Ovary (tissue), 3 donors: ENCODE measurements around the gene RAC2.

Experiments used
- EP300 ChIP-seq: sonication (generic); formaldehyde crosslinking; IDR thresholded peaks from one replicate; pipeline ENCODE4 v1.6.1; 2017; ENCODE audit warnings: antibody characterized with exemption
- TF ChIP-seq, protein P1 (sequence below), 3 donors: fragments of 450-650 bp in 2 of 3; fragments of 200-600 bp in 1 of 3; IDR thresholded peaks; one replicate each; pipeline versions ENCODE4 v1.5.1 to v1.8.0; 2016 to 2022; ENCODE audit warnings: antibody characterized with exemption in 3 of 3, mild to moderate bottlenecking in 1 of 3
- donor health status: DM: no; HTN: no; CAD: no.

DNA sequence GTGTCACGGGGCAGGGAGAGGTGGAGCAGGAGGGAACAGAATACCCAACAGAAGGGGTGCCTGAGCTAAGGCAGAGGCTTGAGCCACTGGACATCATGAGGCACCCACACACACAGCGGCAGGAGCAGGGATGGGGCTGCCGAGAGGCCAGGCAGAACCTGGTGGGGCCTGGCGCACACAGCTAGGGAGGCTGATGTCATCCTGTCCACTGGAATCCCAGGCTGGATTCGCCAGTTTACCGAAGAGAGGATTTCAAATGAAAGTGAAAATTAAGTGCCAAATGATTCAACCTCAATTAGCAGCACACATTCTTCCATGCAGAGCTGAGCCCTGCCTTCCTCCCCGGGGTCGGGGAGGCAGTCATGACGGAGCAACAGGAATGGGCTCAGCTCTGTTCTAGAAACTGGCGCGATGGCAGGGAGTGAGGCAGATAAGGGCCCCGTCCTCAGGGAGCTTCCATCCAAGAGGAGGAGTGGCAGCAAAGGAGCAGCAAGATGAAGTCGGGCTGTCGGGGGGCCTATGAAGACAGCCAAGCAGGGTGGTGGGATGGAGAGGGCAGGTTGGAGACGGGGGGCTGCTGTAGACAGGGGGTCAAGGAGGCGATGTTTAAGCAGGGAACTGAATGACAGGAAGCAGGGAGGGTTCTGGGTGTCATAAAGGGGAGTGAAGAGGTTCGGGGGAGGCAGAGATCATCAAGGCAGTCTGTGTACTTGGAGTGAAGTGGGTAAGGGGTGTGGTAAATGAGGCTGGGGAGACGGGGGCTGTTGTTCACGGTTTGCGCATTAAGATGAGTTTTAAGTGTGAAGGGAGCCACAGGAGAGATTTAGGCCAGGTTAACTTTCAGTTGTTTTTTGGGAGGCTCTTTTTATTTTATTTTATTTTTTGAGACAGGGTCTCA lies 6.4 kb downstream of the RAC2 start:
- TF ChIP-seq, protein P1, sequence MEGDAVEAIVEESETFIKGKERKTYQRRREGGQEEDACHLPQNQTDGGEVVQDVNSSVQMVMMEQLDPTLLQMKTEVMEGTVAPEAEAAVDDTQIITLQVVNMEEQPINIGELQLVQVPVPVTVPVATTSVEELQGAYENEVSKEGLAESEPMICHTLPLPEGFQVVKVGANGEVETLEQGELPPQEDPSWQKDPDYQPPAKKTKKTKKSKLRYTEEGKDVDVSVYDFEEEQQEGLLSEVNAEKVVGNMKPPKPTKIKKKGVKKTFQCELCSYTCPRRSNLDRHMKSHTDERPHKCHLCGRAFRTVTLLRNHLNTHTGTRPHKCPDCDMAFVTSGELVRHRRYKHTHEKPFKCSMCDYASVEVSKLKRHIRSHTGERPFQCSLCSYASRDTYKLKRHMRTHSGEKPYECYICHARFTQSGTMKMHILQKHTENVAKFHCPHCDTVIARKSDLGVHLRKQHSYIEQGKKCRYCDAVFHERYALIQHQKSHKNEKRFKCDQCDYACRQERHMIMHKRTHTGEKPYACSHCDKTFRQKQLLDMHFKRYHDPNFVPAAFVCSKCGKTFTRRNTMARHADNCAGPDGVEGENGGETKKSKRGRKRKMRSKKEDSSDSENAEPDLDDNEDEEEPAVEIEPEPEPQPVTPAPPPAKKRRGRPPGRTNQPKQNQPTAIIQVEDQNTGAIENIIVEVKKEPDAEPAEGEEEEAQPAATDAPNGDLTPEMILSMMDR (IDR thresholded peaks at IDR 0.05): no peak
- no peak for TF ChIP-seq EP300
